ENCODE measurements around the gene TRIM44. TPM values are rescaled to one million over a fixed set of nuclear protein-coding genes. Genes with fewer than 3 reads are reported as not detected.

The TRIM44 gene
- total RNA-seq, 6 experiments from 2014 or later = 56.7 to 65.0 (median 60.1) TPM

DNA sequence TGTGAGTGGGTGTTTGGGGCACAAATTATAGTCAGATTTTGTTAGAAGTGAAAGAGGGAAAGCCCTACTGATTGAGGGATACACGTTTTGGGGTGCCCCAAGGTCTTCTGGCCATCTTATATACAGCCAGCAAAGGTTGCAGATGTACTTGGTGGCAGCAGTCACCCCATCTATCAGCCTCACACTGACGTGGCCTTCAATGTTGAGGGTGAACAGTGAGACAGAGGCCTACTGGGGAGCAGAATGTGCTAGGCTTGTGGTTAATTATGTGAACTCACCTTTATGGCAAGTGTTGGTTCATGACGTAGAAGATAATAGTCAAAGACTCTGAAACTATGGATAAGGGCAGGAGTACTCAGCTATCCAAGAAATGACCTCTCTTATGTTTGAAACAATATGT is 121.2 kb downstream of the TRIM44 start:
- TF ChIP-seq CTCF (IDR thresholded peaks at IDR 0.05) = no peak
- DNase-seq = no peak
- no peak overlapping the region for H3K27ac Mint-ChIP-seq
- peaks cover 9% of the 10 kb centered on the region for H3K36me3 Mint-ChIP-seq (ENCODE audit: low read depth)
- peaks cover 7% of the 10 kb centered on the region; the same call in 1 of the 2 replicates for H3K9me3 Mint-ChIP-seq
- no peaks in the 10 kb centered on the region for H3K27me3 Mint-ChIP-seq (ENCODE audit: insufficient read depth)
- H3K4me3 Mint-ChIP-seq = no peak overlapping the region
- peaks cover 67% of the 10 kb centered on the region for H3K4me1 Mint-ChIP-seq (ENCODE audit: low read depth)

- peaks cover under 1% of the 10 kb centered on the region for H3K36me3 Mint-ChIP-seq (ENCODE audit: low read depth)
These were observed 122.1 kb downstream of the TRIM44 start for GRCh38 chr11:35784699-35785098.

GRCh38 chr11:35785287-35786167 is 123.0 kb downstream of the TRIM44 start:
- peaks cover 67% of the 10 kb centered on the region for H3K4me1 Mint-ChIP-seq (ENCODE audit: low read depth)
- no peaks in the 10 kb centered on the region for H3K9me3 Mint-ChIP-seq
- no peak overlapping the region for H3K4me3 Mint-ChIP-seq
- no peaks in the 10 kb centered on the region for H3K36me3 Mint-ChIP-seq (ENCODE audit: low read depth)
- no peak for TF ChIP-seq CTCF (IDR thresholded peaks at IDR 0.05)
- no peak overlapping the region for H3K27ac Mint-ChIP-seq
- no peaks in the 10 kb centered on the region for H3K27me3 Mint-ChIP-seq (ENCODE audit: insufficient read depth)
- no peak for DNase-seq

More at GRCh38 chr11:35784699-35785098, 122.1 kb downstream of the TRIM44 start:
- Mint-ChIP-seq H3K27me3 (ENCODE audit: insufficient read depth) (no peaks in the 10 kb centered on the region), H3K4me3 (no peak overlapping the region), H3K27ac (no peak overlapping the region), H3K4me1 (ENCODE audit: low read depth) (peaks cover 71% of the 10 kb centered on the region), H3K9me3 (no peaks in the 10 kb centered on the region)
- DNase-seq = no peak
- TF ChIP-seq CTCF (IDR thresholded peaks at IDR 0.05) = no peak

- Mint-ChIP-seq H3K36me3 (ENCODE audit: low read depth) (no peaks in the 10 kb centered on the region), H3K4me1 (ENCODE audit: low read depth) (peaks cover 62% of the 10 kb centered on the region), H3K9me3 (no peaks in the 10 kb centered on the region), H3K27me3 (ENCODE audit: insufficient read depth) (no peaks in the 10 kb centered on the region), H3K27ac (peak overlapping the region; percentile 33), H3K4me3 (no peak overlapping the region; the same call in 1 of the 2 replicates)
- TF ChIP-seq CTCF (IDR thresholded peaks at IDR 0.05) = no peak
- no peak for DNase-seq
These were observed 123.6 kb downstream of the TRIM44 start for GRCh38 chr11:35786188-35786587.

DNA sequence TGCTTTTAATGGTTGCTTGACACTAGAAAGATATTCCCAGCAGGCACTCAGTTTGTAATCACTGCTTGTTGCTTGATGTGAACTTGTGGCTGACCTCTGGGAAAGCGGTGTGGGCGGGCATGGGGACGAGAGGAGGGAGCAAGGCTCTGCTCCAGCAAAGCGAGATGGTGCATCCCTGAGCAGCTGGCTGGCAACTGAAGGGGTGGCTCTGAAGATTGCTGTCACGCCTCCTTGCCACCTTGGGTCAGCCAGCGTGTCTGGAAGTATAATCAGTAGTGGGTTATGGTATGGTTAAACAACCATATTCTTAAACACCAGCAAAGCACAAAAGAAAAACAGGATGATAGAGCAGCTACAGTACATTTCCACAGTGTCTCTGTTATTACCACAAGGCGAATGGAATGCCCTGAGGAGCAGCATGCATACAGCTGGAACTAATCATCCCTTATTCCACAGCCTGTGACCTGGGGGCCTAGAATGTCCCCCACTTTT is 124.5 kb downstream of the TRIM44 start:
- H3K27me3 Mint-ChIP-seq (ENCODE audit: insufficient read depth) = no peaks in the 10 kb centered on the region
- TF ChIP-seq CTCF (IDR thresholded peaks at IDR 0.05) = no peak
- H3K36me3 Mint-ChIP-seq (ENCODE audit: low read depth) = peaks cover 8% of the 10 kb centered on the region
- no peaks in the 10 kb centered on the region for H3K9me3 Mint-ChIP-seq
- H3K4me1 Mint-ChIP-seq (ENCODE audit: low read depth) = peaks cover 62% of the 10 kb centered on the region
- peak overlapping the region; percentile 67 for H3K4me3 Mint-ChIP-seq
- peak; percentile 59 for DNase-seq
- H3K27ac Mint-ChIP-seq = peak overlapping the region; percentile 80

Data from HFFc6 (cell line).